H1 (cell line): ENCODE results near the gene PID1. TPM values are rescaled to one million over a fixed set of nuclear protein-coding genes. Genes with fewer than 3 reads are reported as not detected.

Experiments
- CTCF ChIA-PET: fragments of 300-600 bp; sonication (Branson Sonifier 250); formaldehyde crosslinking; loops from one replicate; lab custom pipeline; 2021; ENCODE audit not compliant: partially characterized antibody; lab: Charles Lee
- POLR2A ChIA-PET: fragments of 300-600 bp; sonication (Branson Sonifier 250); formaldehyde crosslinking; loops from one replicate; lab custom pipeline; 2021; ENCODE audit warnings: inconsistent platforms; ENCODE audit not compliant: partially characterized antibody; lab: Charles Lee
- DNase-seq, 2 experiments: peaks; one replicate each; pipeline versions ENCODE4 v3.0.0 to v3.0.0-alpha.2; 2010 to 2022; ENCODE audit warnings: low spot score in 2 of 2, low read depth in 1 of 2, mixed read lengths in 1 of 2
- FAIRE-seq: peaks from 2 replicates; lab custom pipeline; 2011; peaks lifted over from hg19 to GRCh38; lab: Jason Lieb, UNC
- H2AFZ ChIP-seq: 2 replicates; pipeline ENCODE4 v1.8.1; 2012; ENCODE audit warnings: low read length, inconsistent platforms
- H2AK5ac ChIP-seq: 2 replicates; pipeline ENCODE4 v1.6.1; 2013; ENCODE audit warnings: low read depth, low read length
- H2BK120ac ChIP-seq: replicated peaks from 2 replicates; pipeline ENCODE3; 2013; ENCODE audit warnings: low read depth, low read length, inconsistent platforms
- H2BK12ac ChIP-seq: 2 replicates; pipeline ENCODE4 v1.6.1; 2013; ENCODE audit warnings: low read depth, low read length
- H2BK15ac ChIP-seq: 2 replicates; pipeline ENCODE4 v1.6.1; 2013; ENCODE audit warnings: low read length
- H2BK20ac ChIP-seq: 2 replicates; pipeline ENCODE4 v1.6.1; 2013; ENCODE audit warnings: low read length
- H2BK5ac ChIP-seq: 2 replicates; pipeline ENCODE4 v1.6.1; 2013; ENCODE audit warnings: low read depth, low read length
- H3K14ac ChIP-seq: 2 replicates; pipeline ENCODE4 v1.6.1; 2013; ENCODE audit warnings: inconsistent platforms; ENCODE audit not compliant: insufficient read length
- H3K18ac ChIP-seq: 2 replicates; pipeline ENCODE4 v1.6.1; 2013; ENCODE audit warnings: low read length; ENCODE audit errors: extremely low read depth
- H3K23ac ChIP-seq: 2 replicates; pipeline ENCODE4 v1.6.1; 2013; ENCODE audit warnings: inconsistent platforms; ENCODE audit not compliant: insufficient read length
- H3K23me2 ChIP-seq: 2 replicates; pipeline ENCODE4 v1.6.1; 2013; ENCODE audit warnings: low read depth, low read length
- H3K27ac ChIP-seq: 2 replicates; pipeline ENCODE4 v1.6.1; 2011; ENCODE audit warnings: low read depth, low read length, inconsistent platforms
- H3K27me3 ChIP-seq, 4 experiments: replicated peaks in 1 of 4; 1 replicate in 1 of 4; 2 replicates in 3 of 4; pipeline versions ENCODE4 v1.6.1 to v1.8.1; 2011 to 2013; ENCODE audit warnings: low read length in 3 of 4, mild to moderate bottlenecking in 3 of 4, inconsistent platforms in 2 of 4, mixed read lengths in 2 of 4, moderate library complexity in 1 of 4; ENCODE audit not compliant: control insufficient read depth in 3 of 4, insufficient read depth in 3 of 4; ENCODE audit errors: extremely low read depth in 1 of 4
- H3K36me3 ChIP-seq, 4 experiments: 2 replicates each; pipeline versions ENCODE4 v1.6.1 to v1.8.1; 2011 to 2013; ENCODE audit warnings: mild to moderate bottlenecking in 4 of 4, low read length in 3 of 4, moderate library complexity in 2 of 4, control low read depth in 1 of 4, inconsistent platforms in 1 of 4; ENCODE audit not compliant: insufficient read depth in 4 of 4, control insufficient read depth in 2 of 4
- H3K4ac ChIP-seq: replicated peaks from 2 replicates; pipeline ENCODE3; 2013; ENCODE audit warnings: low read length, low read depth, mixed read lengths, inconsistent platforms; ENCODE audit not compliant: insufficient read length
- H3K4me1 ChIP-seq, 4 experiments: replicated peaks in 1 of 4; 1 replicate in 1 of 4; 2 replicates in 3 of 4; pipeline versions ENCODE4 v1.6.1 to v1.8.1; 2011 to 2013; ENCODE audit warnings: low read length in 3 of 4, inconsistent platforms in 2 of 4, mixed read lengths in 1 of 4; ENCODE audit not compliant: insufficient read depth in 4 of 4, control insufficient read depth in 3 of 4
- H3K4me2 ChIP-seq, 2 experiments: 2 replicates each; pipeline versions ENCODE4 v1.6.1 to v1.8.1; 2011 to 2013; ENCODE audit warnings: low read depth in 2 of 2, low read length in 2 of 2, control low read depth in 1 of 2, inconsistent platforms in 1 of 2, mild to moderate bottlenecking in 1 of 2; ENCODE audit not compliant: insufficient read depth in 1 of 2
- H3K4me3 ChIP-seq, 4 experiments: fragments of 200-600, 300-600 bp in 1 of 4; sonication (generic), shearing (Covaris generic), sonication (Bioruptor Twin) in 1 of 4; 2 replicates each; pipeline versions ENCODE4 v1.5.1 to v1.8.1; 2011 to 2016; ENCODE audit warnings: low read length in 4 of 4, low read depth in 3 of 4, control low read depth in 2 of 4, inconsistent platforms in 2 of 4, mild to moderate bottlenecking in 2 of 4, mixed read lengths in 1 of 4, moderate library complexity in 1 of 4; ENCODE audit not compliant: insufficient read depth in 2 of 4; ENCODE audit errors: extremely low read depth in 1 of 4
- H3K56ac ChIP-seq: replicated peaks from 2 replicates; pipeline ENCODE3; 2013; ENCODE audit warnings: low read depth, mild to moderate bottlenecking, mixed read lengths, low read length, inconsistent platforms; ENCODE audit not compliant: insufficient read length
- H3K79me1 ChIP-seq: 2 replicates; pipeline ENCODE4 v1.6.1; 2013; ENCODE audit warnings: low read depth, low read length, control low read depth
- H3K79me2 ChIP-seq, 2 experiments: 2 replicates each; pipeline versions ENCODE4 v1.6.1 to v1.8.1; 2012 to 2013; ENCODE audit warnings: low read length in 2 of 2, mild to moderate bottlenecking in 2 of 2, inconsistent platforms in 1 of 2; ENCODE audit not compliant: insufficient read depth in 2 of 2, control insufficient read depth in 1 of 2
- H3K9ac ChIP-seq, 4 experiments: replicated peaks in 1 of 4; 1 replicate in 1 of 4; 2 replicates in 3 of 4; pipeline versions ENCODE4 v1.6.1 to v1.8.1; 2011 to 2013; ENCODE audit warnings: low read depth in 3 of 4, low read length in 3 of 4, control low read depth in 2 of 4, mild to moderate bottlenecking in 2 of 4, moderate library complexity in 2 of 4, inconsistent platforms in 1 of 4; ENCODE audit errors: extremely low read depth in 1 of 4
- H3K9me3 ChIP-seq, 2 experiments: 2 replicates each; pipeline versions ENCODE4 v1.6.1 to v1.8.1; 2012 to 2013; ENCODE audit warnings: mild to moderate bottlenecking in 2 of 2, moderate library complexity in 2 of 2, control low read depth in 1 of 2, inconsistent platforms in 1 of 2, low read depth in 1 of 2, low read length in 1 of 2, mixed read lengths in 1 of 2; ENCODE audit not compliant: insufficient read depth in 2 of 2
- H4K20me1 ChIP-seq, 2 experiments: replicated peaks in 1 of 2; 2 replicates each; pipeline versions ENCODE3 to v1.8.1; 2011 to 2013; ENCODE audit warnings: inconsistent platforms in 2 of 2, low read length in 2 of 2, mild to moderate bottlenecking in 1 of 2; ENCODE audit not compliant: insufficient read depth in 2 of 2, control insufficient read depth in 1 of 2
- H4K5ac ChIP-seq: 2 replicates; pipeline ENCODE4 v1.6.1; 2013; ENCODE audit warnings: low read length, low read depth, mixed read lengths, inconsistent platforms; ENCODE audit not compliant: insufficient read length
- H4K8ac ChIP-seq: 2 replicates; pipeline ENCODE4 v1.8.0; 2013; ENCODE audit warnings: mild to moderate bottlenecking, moderate library complexity, low read length, inconsistent platforms; ENCODE audit not compliant: insufficient read depth; ENCODE audit errors: extremely low read depth
- H4K91ac ChIP-seq: replicated peaks from 2 replicates; pipeline ENCODE3; 2013; ENCODE audit warnings: low read length, mixed read lengths, inconsistent platforms; ENCODE audit not compliant: insufficient read length
- ATF2 ChIP-seq: IDR thresholded peaks from 2 replicates; pipeline ENCODE4 v1.6.1; 2012; ENCODE audit warnings: low read length, inconsistent platforms
- GABPA ChIP-seq: IDR thresholded peaks from 2 replicates; pipeline ENCODE4 v1.6.1; 2011; ENCODE audit warnings: mild to moderate bottlenecking, low read length, moderate library complexity, borderline replicate concordance; ENCODE audit not compliant: insufficient read depth
- JUN ChIP-seq: IDR thresholded peaks from 2 replicates; pipeline ENCODE4 v1.6.1; 2011; ENCODE audit warnings: low read depth, mild to moderate bottlenecking, improper control_type of control experiment, low read length
- KDM5A ChIP-seq: fragments of 200-600 bp; IDR thresholded peaks from 2 replicates; pipeline ENCODE4 v1.7.1; 2012; ENCODE audit warnings: mild to moderate bottlenecking, low read length, inconsistent platforms, mixed read lengths
- MAFK ChIP-seq: IDR thresholded peaks from 2 replicates; pipeline ENCODE4 v1.6.1; 2012; ENCODE audit warnings: low read depth, mild to moderate bottlenecking, improper control_type of control experiment, low read length
- RBBP5 ChIP-seq: IDR thresholded peaks from 2 replicates; pipeline ENCODE4 v1.7.1; 2012; ENCODE audit warnings: low read depth, mild to moderate bottlenecking, inconsistent platforms, low read length, moderate library complexity, borderline replicate concordance
- RFX5 ChIP-seq: IDR thresholded peaks from 2 replicates; pipeline ENCODE4 v1.6.1; 2011; ENCODE audit warnings: low read depth, low read length, improper control_type of control experiment, borderline replicate concordance
- SAP30 ChIP-seq: fragments of 300-600 bp; sonication (generic); IDR thresholded peaks from 2 replicates; pipeline ENCODE4 v1.7.1; 2012; ENCODE audit warnings: low read length, moderate library complexity, mild to moderate bottlenecking, inconsistent platforms; ENCODE audit not compliant: insufficient read depth, insufficient replicate concordance
- SIX5 ChIP-seq: IDR thresholded peaks from 2 replicates; pipeline ENCODE4 v1.6.1; 2011; ENCODE audit warnings: mild to moderate bottlenecking, low read depth, low read length
- SRF ChIP-seq: IDR thresholded peaks from 2 replicates; pipeline ENCODE4 v1.6.1; 2011; ENCODE audit warnings: mild to moderate bottlenecking, low read depth, low read length, moderate library complexity
- TCF12 ChIP-seq: IDR thresholded peaks from 2 replicates; pipeline ENCODE4 v1.6.1; 2011; ENCODE audit warnings: low read depth, mild to moderate bottlenecking, low read length
- WGBS, 2 experiments: shearing (Covaris generic) in 1 of 2; methylation state at CpG; one replicate each; pipeline versions ENCODE4 v1.1.6 to v1.1.7; 2013 to 2015; ENCODE audit warnings: low lambda C conversion rate in 2 of 2, mixed read lengths in 2 of 2, inconsistent platforms in 1 of 2, low coverage in 1 of 2, missing lambda C conversion rate in 1 of 2; ENCODE audit not compliant: insufficient replicate concordance in 2 of 2, insufficient coverage in 1 of 2, insufficient read length in 1 of 2; ENCODE audit errors: extremely low coverage in 1 of 2, missing lambda C conversion rate in 1 of 2; 5-methylcytosine and 5-hydroxymethylcytosine counted together
- polyA plus RNA-seq, 7 experiments: library from polyadenylated mRNA; depleted of rRNA in 3 of 7; stranded (reverse) in 5 of 7; unstranded in 2 of 7; fragments of >200 nt in 5 of 7; fragments of 200-250 nt in 2 of 7; gene quantifications; 1 replicate in 5 of 7; 2 replicates in 1 of 7; 4 replicates in 1 of 7; pipeline versions ENCODE4 v1.2.1 to v1.2.3, GENCODE V29; 2011 to 2013; ENCODE audit warnings: missing spikeins in 2 of 7, mixed read lengths in 2 of 7
- total RNA-seq: library from RNA; stranded (reverse); fragmentation: NEBNext Ultra II Directional; extraction: Animal tissue kit (Norgen Biotek cat#: 25700); gene quantifications from 2 replicates; pipeline ENCODE4 v1.2.1, GENCODE V29; 2021
- TF ChIP-seq, protein P1 (sequence below): IDR thresholded peaks from 2 replicates; pipeline ENCODE4 v1.6.1; 2011; ENCODE audit warnings: low read length, improper control_type of control experiment

PID1 gene
- total and polyA plus RNA-seq, 2 of the 8 experiments (the other 6 are each of a cell fraction or from before 2014, with no cell fraction given): 1.5 to 3.3 TPM

DNA sequence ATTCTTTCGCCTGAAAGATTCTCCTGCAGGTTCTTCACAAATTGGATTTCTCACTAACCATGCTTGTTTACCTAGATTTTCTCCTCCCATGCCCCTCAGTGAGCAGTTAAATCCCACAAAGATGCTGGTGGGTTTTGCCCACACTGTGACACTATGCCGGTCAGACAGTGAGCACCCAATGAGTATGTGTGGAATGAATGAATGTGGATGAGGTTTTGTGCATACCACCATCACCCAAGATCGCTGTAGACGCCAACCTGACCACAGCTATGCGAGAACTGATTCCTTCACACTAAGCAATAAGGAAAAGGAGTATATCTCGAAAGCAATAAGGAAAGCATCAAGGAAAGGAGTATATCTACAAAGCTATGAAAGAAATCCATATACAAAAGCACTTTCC is 116.7 kb downstream of the PID1 start:
- Histone ChIP-seq H3K14ac (no peak overlapping the region), H2BK20ac (no peak overlapping the region), H3K18ac (no peak overlapping the region), H3K27me3 (no peaks in the 10 kb centered on the region), H2AFZ (no peak overlapping the region), H3K4ac (no peak overlapping the region), H3K79me2 (no peaks in the 10 kb centered on the region), H2BK12ac (no peak overlapping the region), H3K4me3 (no peak overlapping the region), H3K9ac (no peak overlapping the region), H3K36me3 (no peaks in the 10 kb centered on the region), H3K56ac (no peak overlapping the region), H4K20me1 (no peaks in the 10 kb centered on the region), H3K9me3 (no peaks in the 10 kb centered on the region), H4K91ac (no peak overlapping the region), H3K79me1 (no peaks in the 10 kb centered on the region), H2BK5ac (no peak overlapping the region), H2AK5ac (no peak overlapping the region), H3K4me1 (no peaks in the 10 kb centered on the region), H3K27ac (no peak overlapping the region), H4K8ac (no peak overlapping the region), H2BK120ac (no peak overlapping the region), H2BK15ac (no peak overlapping the region), H3K23ac (no peak overlapping the region), H4K5ac (no peak overlapping the region), H3K23me2 (no peaks in the 10 kb centered on the region), H3K4me2 (no peak overlapping the region)
- ChIA-PET POLR2A (no interaction called here), CTCF (no interaction called here)
- no peak for FAIRE-seq
- no peak for DNase-seq
- WGBS, 2 experiments: 74% methylated on average over 6 of the region's 6 CpGs; no CpG with 5 or more reads in 1 of the 2 experiments
- TF ChIP-seq, protein P1, sequence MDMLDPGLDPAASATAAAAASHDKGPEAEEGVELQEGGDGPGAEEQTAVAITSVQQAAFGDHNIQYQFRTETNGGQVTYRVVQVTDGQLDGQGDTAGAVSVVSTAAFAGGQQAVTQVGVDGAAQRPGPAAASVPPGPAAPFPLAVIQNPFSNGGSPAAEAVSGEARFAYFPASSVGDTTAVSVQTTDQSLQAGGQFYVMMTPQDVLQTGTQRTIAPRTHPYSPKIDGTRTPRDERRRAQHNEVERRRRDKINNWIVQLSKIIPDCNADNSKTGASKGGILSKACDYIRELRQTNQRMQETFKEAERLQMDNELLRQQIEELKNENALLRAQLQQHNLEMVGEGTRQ: no peak
- TF ChIP-seq MAFK (no peak), JUN (no peak), GABPA (no peak), SIX5 (no peak), SAP30 (no peak), RBBP5 (no peak), TCF12 (no peak), RFX5 (no peak), SRF (no peak), KDM5A (no peak), ATF2 (no peak)
